Activated T-cell treated with anti-CD3 and anti-CD28 coated beads for 1 hour (primary cell): ENCODE data around the gene TCF12.
"Not testable (repeated sequence)": the region's sequence is repeated elsewhere in the genome, so short reads cannot be mapped to it uniquely, and the experiment has no call there.

Source experiments
- DNase-seq: peaks from one replicate; pipeline ENCODE4 v3.0.0-alpha.2; 2020; ENCODE audit warnings: low read depth

The TCF12 gene

DNA sequence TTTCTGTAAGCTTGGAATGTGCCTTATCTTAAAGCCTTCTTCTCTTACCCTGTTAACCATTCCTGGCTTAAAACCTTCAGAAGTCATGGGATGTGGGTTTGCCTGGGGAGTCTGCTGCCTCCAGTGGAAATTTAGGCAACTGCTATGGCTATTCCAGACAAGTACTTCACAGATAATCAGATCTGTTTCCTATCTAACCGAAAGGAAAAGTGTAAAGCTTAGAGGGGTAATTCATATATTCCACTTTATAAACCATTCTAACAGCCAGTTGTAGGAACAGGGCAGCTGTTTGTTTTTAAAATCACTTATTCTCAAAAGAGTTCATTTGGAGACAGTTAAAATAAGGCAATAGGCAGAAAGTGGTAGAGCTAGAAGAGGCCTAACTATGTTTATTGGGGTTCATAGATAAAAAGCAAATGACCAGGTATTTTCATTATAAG lies 219.9 kb downstream of the TCF12 start:
- no peak for DNase-seq

DNA sequence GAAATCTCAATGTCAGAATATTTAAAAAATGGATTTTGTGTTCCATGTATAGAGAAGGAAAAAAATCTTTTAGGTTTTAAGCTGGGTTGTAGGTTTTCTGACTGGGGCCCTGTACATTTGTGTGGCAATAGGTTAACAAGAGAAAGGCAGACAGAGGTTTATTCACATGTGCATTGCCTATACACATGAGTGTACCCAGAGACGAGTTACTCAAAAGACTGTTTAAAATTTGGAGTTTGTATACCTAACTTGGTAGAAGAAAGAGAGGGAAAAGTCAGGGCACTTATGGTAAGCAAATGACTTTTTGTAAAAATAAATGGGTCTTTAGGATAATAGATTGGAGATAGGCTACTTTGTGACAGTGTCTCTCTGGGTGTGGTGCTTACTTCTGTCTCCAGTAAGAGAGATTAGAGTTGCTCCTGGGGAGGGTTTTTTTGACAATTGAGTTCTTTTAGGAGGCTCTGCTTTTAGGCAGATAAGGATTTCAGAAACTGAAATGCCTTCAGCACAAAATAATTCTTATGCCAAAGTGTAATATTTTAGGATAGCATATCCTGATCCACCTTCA lies 225.2 kb downstream of the TCF12 start:
- no peak for DNase-seq

DNA sequence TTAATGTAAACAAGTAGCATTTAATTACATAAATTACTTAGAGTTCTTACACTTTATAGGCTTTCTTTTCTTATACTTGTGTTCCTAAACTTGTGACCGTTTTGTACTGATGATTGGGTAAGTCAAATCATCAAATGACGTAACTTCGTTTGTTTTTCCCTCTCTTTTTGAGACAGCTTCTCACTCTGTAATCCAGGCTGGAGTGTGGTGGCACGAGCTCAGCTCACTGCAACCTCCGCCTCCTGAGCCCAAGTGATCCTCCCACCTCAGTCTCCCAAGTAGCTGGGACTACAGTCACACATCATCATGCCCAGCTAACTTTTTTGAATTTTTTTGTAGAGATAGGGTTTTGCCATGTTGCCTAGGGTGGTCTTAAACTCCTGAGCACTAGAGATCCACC lies 226.0 kb downstream of the TCF12 start:
- no peak for DNase-seq

DNA sequence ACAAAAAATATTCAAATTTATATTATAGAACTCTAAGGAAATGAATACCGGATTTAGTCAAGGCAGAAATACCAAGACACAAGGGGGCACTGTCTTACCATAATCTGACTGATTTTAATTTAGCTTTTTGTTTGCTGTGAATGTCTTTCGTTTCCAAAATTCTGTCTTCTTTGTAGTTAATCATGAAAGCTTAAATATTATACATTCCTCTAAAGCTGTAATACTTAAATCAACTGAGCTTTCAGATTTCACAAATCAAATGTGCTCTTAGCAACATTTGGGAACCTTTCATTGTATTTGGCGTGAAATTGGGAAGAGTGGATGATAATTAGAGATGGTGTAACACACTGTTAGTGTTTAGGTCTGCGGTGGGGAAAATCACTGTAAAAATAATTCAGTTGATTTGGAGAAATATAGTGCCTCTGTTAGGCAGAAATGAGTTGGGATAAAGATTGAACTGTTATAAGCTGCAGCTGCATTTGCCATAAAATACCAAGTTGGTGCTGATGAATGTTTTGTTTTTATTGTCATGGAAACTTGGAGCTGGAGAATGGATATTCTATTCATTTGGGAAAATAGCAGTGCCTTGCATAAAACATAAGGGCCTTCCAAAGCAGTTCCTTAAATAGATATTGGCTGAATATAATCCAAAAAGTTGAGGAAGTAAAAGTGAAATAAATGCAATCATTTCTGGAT lies 228.2 kb downstream of the TCF12 start:
- no peak for DNase-seq

DNA sequence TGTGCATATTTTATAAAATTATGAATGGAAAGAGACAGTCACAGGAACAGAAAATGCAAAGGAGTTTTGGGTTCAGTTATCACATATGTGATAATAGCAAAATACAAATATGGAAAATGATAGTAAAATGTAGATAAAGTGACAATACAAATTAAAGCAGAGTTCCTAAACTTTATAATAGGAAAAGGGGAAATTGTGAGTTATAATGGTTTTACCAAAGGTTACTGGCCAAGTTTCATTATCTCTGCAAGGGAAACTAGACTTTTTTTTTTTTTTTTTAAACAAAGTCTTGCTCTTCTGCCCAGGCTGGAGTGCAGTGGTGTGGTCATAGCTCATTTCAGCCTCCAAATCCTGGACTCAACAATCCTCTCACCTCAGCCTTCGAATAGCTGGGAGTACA lies 229.2 kb downstream of the TCF12 start:
- DNase-seq = no peak

DNA sequence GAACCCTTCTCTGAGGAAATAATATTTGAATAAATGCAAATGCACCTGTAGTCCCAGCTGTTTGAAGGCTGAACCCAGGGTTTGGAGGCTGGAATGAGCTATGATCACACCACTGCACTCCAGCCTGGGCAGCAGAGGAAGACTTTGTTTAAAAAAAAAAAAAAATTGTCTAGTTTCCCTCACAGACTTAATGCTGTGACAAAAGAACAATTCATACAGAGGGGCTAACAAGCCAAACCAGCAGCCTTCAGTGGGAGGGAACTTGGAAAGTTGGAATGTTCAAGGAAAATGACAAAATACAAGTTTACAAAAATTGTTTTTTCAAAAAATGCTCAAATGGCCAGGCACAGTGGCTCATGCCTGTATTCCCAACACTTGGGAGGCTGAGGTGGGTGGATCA lies 229.8 kb downstream of the TCF12 start:
- DNase-seq = no peak

DNA sequence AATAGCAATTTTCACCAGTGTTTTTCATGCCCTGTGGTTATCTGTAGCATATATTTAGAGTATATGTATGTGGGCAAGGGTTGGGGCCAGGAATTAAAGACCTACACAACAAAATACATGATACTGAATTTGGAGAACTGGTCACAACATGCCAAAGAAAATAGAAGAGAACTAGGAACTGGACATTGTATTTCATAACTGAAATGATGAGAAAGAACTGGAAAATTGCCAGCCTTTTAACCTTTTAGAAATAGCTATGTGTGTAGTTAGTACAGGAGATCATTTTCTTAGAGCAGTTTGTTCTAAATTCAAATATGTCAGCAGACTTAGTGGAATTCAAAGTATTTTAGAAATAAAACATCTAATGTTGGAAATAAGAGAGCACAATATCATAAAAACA lies 230.8 kb downstream of the TCF12 start:
- DNase-seq = no peak

DNA sequence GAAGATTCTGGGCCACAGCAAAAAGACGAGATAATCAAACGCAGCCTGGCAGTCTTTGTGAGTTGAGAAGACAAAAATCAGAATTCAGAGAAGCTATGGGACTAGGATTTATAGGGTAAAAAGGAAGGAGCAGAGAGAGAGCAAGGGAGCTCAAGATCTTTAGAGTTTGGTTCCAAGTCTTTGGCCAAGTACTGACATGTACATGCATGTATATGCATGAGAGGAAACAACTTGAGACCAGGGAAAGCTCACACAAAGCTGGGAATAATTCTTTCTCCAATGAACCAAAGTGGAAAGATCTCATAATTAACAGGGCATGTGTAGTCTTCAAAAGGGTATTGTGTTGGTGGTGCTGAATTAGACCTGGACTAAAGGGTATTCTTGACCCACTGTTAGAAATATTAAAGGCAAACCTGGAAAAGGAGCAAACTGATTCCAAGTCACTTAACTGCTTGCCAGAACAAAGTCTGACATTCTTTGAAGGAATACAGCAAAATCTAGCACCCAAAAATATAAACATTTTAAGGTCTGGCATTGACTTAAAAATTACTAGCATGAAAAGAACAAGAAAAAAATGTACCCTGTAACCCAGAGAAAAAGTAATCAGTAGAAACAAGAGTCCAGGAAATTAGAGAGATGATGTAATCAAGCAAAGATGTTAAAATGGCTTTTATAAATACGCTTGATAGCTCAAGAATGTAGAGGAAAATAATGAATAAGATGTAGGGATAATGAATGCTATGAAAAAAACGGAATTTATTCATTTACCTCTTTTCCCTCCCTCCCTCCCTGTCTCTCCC lies 231.8 kb downstream of the TCF12 start:
- no peak for DNase-seq

DNA sequence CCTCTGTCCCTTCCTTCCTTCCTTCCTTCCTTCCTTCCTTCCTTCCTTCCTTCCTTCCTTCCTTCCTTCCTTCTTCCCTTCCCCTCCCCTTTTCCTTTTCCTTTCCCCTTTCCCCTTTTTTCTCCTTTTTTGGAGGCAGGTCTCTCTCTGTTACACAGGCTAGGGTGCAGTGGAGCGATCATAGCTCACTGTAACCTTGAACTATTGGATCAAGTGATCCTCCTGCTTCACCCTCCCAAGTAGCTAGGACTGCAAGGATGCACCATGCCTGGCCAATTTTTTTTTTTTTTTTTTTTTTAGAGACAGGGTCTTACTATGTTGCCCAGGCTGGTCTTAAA lies 232.4 kb downstream of the TCF12 start:
- not testable (repeated sequence) for DNase-seq

DNA sequence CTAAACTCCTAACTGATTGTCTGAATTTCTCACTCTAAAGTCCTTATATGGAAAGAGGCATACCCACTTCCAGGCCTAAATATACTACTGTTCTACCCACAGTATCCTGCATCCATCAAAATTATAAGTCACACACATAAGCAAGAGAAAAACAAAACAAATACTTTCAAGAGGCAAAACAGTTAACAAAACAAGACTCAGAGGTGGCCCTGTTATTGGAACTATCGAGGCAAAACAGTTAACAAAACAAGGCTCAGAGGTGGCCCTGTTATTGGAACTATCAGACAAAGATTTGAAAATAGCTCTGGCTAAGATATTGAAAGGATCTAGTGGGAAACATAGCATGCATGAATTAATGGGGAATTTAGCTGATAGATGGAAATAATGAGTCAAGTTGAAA lies 233.7 kb downstream of the TCF12 start:
- DNase-seq = no peak

DNA sequence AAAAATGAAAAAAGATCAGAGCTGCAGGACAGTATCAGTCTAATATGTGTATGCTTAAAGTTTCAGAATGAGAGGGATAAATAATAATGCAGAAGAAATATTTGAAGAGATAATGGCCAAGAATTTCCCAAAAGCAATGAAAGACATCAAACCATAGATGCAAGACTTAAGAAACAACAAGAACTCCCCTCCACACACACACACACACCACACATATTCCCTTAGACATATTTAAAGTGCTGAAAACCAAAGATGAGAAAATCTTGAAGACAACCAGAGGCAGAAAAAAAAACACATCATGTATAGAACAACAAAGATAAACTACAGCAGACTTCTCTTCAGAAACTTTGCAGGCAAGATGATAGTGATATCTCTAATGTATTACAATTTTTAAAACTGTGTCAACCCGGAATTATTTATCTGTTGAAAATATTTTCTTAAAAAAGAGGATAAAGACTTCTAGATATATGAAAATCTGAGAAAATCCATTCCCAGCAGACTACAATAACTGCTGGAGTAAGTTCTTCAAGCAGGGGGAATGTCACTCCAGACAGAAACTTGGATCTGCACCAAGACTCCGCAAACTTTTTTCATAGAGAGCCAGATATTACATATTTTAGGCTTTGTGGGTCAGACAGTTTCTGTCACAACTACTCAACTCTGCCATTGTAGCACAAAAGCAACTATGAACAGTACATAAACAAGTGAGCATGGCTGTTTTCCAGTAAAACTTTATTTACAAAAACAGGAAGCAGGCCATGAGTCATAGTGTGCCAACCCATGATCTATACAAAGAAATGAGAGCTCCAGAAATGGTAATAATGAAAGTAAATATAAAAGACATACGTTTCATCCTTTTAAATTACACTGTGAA lies 234.5 kb downstream of the TCF12 start:
- DNase-seq = no peak

DNA sequence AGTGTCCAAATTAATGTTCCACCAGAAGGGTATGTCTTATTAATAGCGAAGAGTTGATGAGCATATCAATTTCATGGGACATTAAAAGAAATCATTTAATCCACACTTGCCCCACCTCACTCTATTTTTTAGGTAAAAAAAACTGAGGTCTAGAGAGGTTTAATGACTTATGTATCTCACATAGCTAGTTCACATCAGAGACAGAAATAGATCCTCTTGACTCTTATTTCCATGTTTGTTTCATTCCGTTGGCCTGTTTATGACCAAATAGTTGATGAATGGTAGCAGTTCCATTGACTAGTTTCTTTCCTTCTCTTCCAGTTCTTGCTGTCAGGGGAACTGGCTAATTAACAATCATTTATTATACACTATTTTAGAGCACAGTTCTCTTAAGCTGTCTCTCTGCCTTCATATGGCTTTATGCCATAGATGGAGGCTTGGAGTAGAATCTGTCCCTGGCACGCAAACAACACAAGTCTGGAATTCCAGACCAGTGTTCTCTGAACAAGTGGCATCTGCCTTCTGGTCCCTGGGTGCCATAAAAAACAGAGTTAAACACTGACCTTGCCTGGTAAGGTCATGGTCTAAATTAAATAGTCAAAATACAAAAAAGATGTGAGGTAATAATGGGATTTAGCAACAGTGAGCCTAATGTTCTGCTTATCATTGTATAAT lies 237.9 kb downstream of the TCF12 start:
- DNase-seq = no peak

DNA sequence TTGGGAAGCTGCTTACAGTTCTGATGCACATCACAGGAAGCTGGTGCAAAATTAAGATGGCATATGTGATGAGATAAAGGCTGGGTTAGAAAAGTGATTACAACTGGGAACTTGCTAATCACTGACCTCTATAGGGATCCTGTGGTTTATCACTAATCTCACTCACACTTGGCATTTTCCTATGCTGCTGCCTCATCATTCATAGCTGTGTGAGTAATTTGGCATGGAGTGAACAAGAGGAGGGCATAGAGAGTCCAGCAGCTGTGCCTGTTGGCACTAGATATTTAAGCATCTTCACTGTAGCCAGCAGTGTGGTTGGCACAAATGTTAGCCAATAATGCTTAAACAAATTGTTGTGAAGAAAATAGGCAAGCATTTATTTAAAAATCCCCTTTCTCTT lies 240.1 kb downstream of the TCF12 start:
- DNase-seq = no peak

DNA sequence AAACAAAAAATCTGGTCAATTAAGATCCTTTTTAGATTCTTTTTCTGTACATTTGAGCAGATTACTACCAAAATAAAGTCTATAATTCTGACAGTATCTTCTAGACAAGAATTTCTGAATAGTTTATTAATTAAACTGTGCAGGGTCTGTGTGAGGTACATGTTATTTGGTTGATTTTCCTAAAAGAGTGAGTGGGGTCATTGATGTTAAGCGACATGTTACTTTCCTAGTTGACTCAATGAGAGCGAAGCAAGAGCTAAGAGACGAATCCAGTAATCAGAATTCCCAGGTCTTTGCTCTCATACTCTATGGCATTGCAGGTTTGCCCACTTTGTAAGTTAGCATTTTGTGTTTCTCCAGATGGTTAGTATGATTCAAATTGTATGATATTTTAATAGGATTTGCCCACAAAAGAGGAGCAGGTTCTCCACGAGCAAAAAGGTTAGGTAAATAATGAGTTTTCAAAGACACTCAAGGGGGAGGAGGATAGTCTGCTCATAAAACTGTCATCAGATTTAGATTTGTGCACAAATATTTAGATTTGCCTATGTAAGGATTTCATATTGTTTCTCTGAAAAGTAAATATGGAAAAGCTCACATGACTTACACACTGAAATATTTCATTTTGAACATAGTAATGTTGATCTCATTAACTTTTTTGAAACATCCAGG lies 240.7 kb downstream of the TCF12 start:
- DNase-seq = no peak

DNA sequence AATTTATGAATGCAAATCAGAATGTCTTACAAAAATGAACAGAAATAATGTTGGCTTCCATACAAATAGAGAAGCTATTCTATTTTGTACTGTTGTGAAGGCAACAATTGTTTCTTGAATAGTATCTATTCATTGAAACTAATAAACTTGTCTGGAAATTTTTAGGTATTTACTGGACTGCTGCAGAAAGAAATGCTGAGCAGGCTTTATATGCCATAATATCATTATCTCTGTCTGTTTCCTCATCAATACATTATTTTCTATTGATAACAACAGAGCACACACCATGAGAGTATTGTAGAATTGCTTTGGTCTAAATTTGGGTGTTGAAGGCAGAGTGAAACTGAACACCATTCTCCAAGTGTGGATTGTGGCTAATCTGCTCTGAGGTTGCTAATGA lies 241.3 kb downstream of the TCF12 start:
- no peak for DNase-seq

DNA sequence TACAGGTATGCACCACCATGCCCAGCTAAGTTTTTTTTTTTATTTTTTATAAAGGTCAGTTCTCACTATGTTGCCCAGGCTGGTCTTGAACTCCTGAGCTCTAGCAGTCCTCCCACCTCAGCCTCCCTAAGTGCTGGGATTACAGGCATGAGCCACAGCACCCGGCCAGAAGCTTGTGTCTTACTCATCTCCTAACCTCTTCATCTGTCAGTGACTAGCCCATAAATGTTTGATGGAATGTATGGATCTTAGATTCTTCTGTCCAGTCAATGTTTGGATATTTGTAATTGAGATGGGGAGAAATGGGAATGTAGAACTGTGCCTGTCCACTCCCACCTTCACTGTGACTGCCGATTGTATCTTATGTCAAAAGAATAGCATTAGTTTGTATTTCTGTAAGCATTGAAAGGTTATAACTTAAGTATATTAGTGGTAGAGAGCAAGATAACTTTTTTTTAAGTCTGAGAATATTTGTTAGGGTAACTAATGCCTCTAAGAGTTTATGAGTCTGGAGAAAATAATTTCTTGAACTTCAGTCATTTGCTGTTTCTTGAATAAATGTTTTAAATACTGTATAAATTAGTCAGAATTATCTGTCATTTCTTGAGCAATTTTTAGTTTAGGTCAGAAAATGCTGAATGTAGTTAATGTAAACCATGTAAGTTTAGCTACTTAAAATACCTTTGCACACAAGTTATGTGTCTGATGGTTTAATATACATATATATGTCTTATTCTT lies 242.5 kb downstream of the TCF12 start:
- no peak for DNase-seq

DNA sequence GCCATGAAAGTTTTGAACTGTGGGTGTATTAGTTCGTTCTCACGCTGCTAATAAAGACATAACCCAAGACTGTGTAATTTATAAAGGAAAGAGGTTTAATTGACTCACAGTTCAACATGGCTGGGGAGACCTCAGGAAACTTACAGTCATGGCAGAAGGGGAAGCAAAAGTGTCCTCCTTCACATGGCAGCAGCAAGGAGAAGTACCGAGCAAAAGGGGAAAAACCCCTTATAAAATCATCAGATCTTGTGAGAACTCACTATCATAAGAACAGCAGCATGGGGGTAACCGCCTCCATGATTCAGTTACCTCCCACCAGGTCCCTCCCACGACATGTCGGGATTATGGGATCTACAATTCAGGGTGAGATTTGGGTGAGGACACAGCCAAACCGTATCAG lies 245.8 kb downstream of the TCF12 start:
- DNase-seq = not testable (repeated sequence)

DNA sequence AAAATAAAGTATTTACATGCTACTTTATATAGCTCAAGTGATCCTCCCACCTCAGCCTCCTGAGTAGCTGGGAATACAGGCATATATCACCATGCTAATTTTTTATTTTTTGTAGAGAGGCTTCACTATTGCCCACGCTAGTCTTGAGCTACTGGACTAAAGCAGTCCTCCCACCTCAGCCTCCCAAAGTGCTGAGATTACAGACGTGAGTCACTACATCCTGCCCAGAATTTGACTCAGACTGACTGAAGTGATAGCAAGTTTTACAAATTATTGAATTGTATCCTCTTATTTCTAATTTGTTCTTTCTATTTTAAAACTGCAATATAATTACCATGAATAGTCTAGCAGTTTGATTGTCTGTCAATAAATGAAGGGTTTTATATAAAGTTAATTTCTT lies 247.5 kb downstream of the TCF12 start:
- DNase-seq = no peak

DNA sequence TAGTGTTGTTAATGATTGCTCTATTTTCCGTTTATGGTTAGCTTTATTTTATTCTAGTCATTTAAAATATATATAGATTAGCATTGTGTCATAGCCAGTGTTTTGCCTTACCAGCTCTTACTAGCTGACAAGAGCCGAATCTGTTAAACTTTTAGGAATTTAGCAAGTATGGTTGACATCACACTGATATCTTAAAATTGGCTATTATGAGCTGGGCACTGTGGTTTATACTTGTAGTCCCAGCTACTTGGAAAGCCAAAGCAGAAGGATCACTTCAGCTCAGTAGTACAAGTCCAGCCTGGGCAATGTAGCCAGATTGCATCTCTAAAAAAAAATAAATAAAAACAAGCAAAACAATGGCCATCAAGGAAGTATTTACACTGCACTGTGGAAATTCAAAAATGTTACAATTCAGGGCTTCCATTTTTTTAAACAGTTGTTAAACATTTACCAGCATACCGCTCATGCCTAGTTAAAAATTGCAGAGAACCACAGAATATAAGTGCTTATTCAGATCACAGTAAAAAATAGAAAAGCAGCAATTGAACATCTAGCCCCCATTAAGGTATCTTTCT lies 249.5 kb downstream of the TCF12 start:
- no peak for DNase-seq

DNA sequence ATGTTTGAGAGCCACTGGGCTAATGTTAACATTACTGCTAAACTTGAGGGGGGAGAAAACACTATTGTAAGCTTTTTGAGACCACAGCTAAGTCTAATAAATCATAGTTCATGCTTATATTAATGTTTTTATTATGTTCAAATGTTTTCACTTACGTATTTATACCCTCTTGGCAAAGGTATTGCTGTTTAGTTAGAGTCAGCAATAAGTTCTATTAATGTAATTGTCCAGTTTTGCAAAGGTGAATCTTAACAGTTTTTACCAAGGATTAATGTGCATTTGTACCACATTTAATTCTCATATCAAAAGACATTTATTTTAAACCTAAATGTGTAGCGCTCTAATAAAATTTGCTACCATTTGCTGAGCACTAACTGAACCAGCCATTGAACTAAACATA lies 251.2 kb downstream of the TCF12 start:
- no peak for DNase-seq
